HG02763 (cell line): ENCODE results near the gene ZNF365.
"Not testable (repeated sequence)": the region's sequence is repeated elsewhere in the genome, so short reads cannot be mapped to it uniquely, and the experiment has no call there.

Source experiments
- ATAC-seq: cut with Tn5 transposase; IDR thresholded peaks from one replicate; pipeline ENCODE4 v1.9.1; 2021; ENCODE audit warnings: mild to moderate bottlenecking, moderate library complexity; ENCODE audit not compliant: unreplicated experiment

ZNF365 gene

GRCh38 chr10:62410934-62411333 lies 36.8 kb downstream of the ZNF365 start:
- not testable (repeated sequence) for ATAC-seq

- ATAC-seq, result no peak
Measured at GRCh38 chr10:62413048-62413447, 38.9 kb downstream of the ZNF365 start.

GRCh38 chr10:62413652-62414051 lies 39.5 kb downstream of the ZNF365 start:
- no peak for ATAC-seq

GRCh38 chr10:62414359-62414758 lies 40.2 kb downstream of the ZNF365 start:
- ATAC-seq, result no peak

GRCh38 chr10:62422068-62422590 lies 48.0 kb downstream of the ZNF365 start:
- ATAC-seq, result no peak

GRCh38 chr10:62424026-62424425 lies 49.9 kb downstream of the ZNF365 start:
- no peak for ATAC-seq

- ATAC-seq, result no peak
Measured at GRCh38 chr10:62426086-62426485, 51.9 kb downstream of the ZNF365 start.

- ATAC-seq, result no peak
Measured at GRCh38 chr10:62426600-62426999, 52.4 kb downstream of the ZNF365 start.

- no peak for ATAC-seq
Measured at GRCh38 chr10:62430881-62431280, 56.7 kb downstream of the ZNF365 start.

GRCh38 chr10:62433181-62433692 lies 59.1 kb downstream of the ZNF365 start:
- ATAC-seq, result peak; percentile 85

- no peak for ATAC-seq
Measured at GRCh38 chr10:62433901-62434300, 59.7 kb downstream of the ZNF365 start.

GRCh38 chr10:62437696-62438095 lies 63.5 kb downstream of the ZNF365 start:
- peak; percentile 42 for ATAC-seq

- no peak for ATAC-seq
Measured at GRCh38 chr10:62442006-62442405, 67.8 kb downstream of the ZNF365 start.

- ATAC-seq, result no peak
Measured at GRCh38 chr10:62442894-62443669, 68.9 kb downstream of the ZNF365 start.

GRCh38 chr10:62443866-62444265 lies 69.7 kb downstream of the ZNF365 start:
- ATAC-seq, result no peak

GRCh38 chr10:62446627-62447026 lies 72.5 kb downstream of the ZNF365 start:
- no peak for ATAC-seq

GRCh38 chr10:62450912-62451610 lies 76.9 kb downstream of the ZNF365 start:
- no peak for ATAC-seq

GRCh38 chr10:62451611-62451975 lies 77.4 kb downstream of the ZNF365 start:
- ATAC-seq, result no peak
